DOHH2 (cell line): ENCODE data around the gene CFAP46.

ENCODE experiments used
- H3F3A ChIP-seq: fragments of 200-600 bp; sonication (generic), shearing (Covaris generic); 2 replicates; pipeline ENCODE4 v1.6.0; 2016; ENCODE audit warnings: antibody characterized with exemption, mild to moderate bottlenecking; ENCODE audit not compliant: control insufficient read depth, insufficient read depth
- H3K27ac ChIP-seq: fragments of 200-600 bp; sonication (generic); 2 replicates; pipeline ENCODE4 v1.5.1; 2014; ENCODE audit warnings: low read depth, mild to moderate bottlenecking, low read length, moderate library complexity
- H3K27me3 ChIP-seq: fragments of 200-600 bp; sonication (generic); 2 replicates; pipeline ENCODE4 v1.6.1; 2014; ENCODE audit warnings: mild to moderate bottlenecking, low read length, mixed read lengths; ENCODE audit not compliant: control insufficient read depth
- H3K36me3 ChIP-seq: fragments of 200-600 bp; sonication (generic); 2 replicates; pipeline ENCODE4 v1.6.1; 2014; ENCODE audit warnings: mild to moderate bottlenecking, low read length, moderate library complexity, mixed read lengths; ENCODE audit not compliant: control insufficient read depth
- H3K4me1 ChIP-seq: fragments of 200-600 bp; sonication (generic); 2 replicates; pipeline ENCODE4 v1.6.1; 2014; ENCODE audit warnings: mild to moderate bottlenecking, low read length, mixed read lengths; ENCODE audit not compliant: control insufficient read depth
- H3K4me2 ChIP-seq: fragments of 200-600 bp; sonication (generic); 2 replicates; pipeline ENCODE4 v1.6.0; 2014; ENCODE audit warnings: mild to moderate bottlenecking, low read length, moderate library complexity
- H3K4me3 ChIP-seq: fragments of 200-600 bp; sonication (generic); 2 replicates; pipeline ENCODE4 v1.5.1; 2014; ENCODE audit warnings: mild to moderate bottlenecking, low read length, mixed read lengths
- H3K79me2 ChIP-seq: fragments of 200-600 bp; sonication (generic); 2 replicates; pipeline ENCODE4 v1.6.1; 2014; ENCODE audit warnings: mild to moderate bottlenecking, low read length, mixed read lengths; ENCODE audit not compliant: control insufficient read depth
- H3K9me2 ChIP-seq: fragments of 200-600 bp; sonication (generic); replicated peaks from 2 replicates; pipeline ENCODE4 v1.6.1; 2014; ENCODE audit warnings: mild to moderate bottlenecking, low read length, mixed read lengths; ENCODE audit not compliant: control insufficient read depth
- H3K9me3 ChIP-seq: fragments of 200-600 bp; sonication (generic); 2 replicates; pipeline ENCODE4 v1.6.1; 2014; ENCODE audit warnings: antibody characterized with exemption, low read length, mixed read lengths; ENCODE audit not compliant: control insufficient read depth, insufficient read depth
- H4K20me1 ChIP-seq: fragments of 200-600 bp; sonication (generic); 2 replicates; pipeline ENCODE4 v1.6.0; 2014; ENCODE audit warnings: low read depth, mild to moderate bottlenecking, antibody characterized with exemption, low read length, moderate library complexity; ENCODE audit not compliant: control insufficient read depth, insufficient read depth
- EZH2phosphoT487 ChIP-seq: fragments of 200-600 bp; sonication (generic); IDR thresholded peaks from 2 replicates; pipeline ENCODE4 v1.6.1; 2017; ENCODE audit warnings: borderline replicate concordance, mild to moderate bottlenecking, antibody characterized with exemption, low read length, moderate library complexity, mixed read lengths
- TF ChIP-seq, protein P1 (sequence below): fragments of 200-600 bp; sonication (generic); IDR thresholded peaks from one replicate; pipeline ENCODE4 v1.5.1; 2014; ENCODE audit warnings: antibody characterized with exemption, mild to moderate bottlenecking, low read depth, low read length; ENCODE audit not compliant: poor library complexity, severe bottlenecking

Gene CFAP46

DNA sequence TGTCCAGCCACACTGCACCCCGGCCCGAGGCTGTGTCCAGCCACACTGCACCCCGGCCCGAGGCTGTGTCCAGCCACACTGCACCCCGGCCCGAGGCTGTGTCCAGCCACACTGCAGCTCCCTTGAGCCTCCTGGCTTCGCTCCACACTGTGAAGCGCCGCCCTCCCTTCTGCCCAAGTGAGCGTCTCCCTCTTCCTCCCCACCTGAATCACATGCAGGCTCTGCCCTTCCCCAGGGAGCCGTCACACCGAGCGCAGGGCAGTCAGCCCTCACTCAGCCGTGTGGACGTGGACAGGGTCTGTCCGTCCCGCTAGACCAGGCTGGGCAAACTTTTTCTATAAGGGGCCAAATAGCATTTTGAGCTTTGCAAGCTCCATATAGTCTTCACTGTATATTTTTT is 27.6 kb downstream of the CFAP46 start:
- H3K27ac ChIP-seq, result no peak overlapping the region
- H3K79me2 ChIP-seq, result no peaks in the 10 kb centered on the region
- peaks cover 6% of the 10 kb centered on the region for H3K4me1 ChIP-seq
- H3K9me2 ChIP-seq, result no peaks in the 10 kb centered on the region
- H3K4me2 ChIP-seq, result no peak overlapping the region
- H3K9me3 ChIP-seq, result no peaks in the 10 kb centered on the region; the same call in 1 of the 2 replicates
- H3F3A ChIP-seq, result no peaks in the 10 kb centered on the region
- H3K36me3 ChIP-seq, result no peaks in the 10 kb centered on the region
- H3K27me3 ChIP-seq, result no peaks in the 10 kb centered on the region
- no peak overlapping the region for H3K4me3 ChIP-seq
- TF ChIP-seq, protein P1, sequence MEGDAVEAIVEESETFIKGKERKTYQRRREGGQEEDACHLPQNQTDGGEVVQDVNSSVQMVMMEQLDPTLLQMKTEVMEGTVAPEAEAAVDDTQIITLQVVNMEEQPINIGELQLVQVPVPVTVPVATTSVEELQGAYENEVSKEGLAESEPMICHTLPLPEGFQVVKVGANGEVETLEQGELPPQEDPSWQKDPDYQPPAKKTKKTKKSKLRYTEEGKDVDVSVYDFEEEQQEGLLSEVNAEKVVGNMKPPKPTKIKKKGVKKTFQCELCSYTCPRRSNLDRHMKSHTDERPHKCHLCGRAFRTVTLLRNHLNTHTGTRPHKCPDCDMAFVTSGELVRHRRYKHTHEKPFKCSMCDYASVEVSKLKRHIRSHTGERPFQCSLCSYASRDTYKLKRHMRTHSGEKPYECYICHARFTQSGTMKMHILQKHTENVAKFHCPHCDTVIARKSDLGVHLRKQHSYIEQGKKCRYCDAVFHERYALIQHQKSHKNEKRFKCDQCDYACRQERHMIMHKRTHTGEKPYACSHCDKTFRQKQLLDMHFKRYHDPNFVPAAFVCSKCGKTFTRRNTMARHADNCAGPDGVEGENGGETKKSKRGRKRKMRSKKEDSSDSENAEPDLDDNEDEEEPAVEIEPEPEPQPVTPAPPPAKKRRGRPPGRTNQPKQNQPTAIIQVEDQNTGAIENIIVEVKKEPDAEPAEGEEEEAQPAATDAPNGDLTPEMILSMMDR, result no peak
- no peak for TF ChIP-seq EZH2phosphoT487
- H4K20me1 ChIP-seq, result no peaks in the 10 kb centered on the region

DNA sequence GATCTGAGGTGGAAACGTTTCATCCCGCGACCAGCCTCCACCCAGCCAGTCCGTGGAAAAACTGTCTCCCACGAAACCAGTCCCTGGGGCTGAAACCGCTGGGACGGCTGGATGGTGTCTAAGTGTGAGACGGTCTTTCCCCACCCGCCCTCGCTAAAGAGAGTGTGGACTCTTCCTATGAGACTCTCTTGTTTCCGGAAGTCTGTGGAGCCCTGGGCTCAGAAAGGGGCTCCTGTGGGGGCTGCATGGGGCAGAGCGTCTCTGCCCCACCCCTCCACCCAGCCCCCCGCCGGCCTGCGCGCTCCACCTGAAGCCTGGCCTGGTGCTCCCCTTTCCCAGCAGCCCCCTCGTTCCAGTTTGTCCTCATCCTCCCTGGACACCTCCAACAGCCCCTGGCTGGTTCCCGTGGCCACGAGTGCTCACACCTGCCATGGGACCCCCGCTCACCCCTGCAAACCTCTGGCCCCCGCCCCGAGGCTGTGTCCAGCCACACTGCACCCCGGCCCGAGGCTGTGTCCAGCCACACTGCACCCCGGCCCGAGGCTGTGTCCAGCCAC is 28.7 kb downstream of the CFAP46 start:
- TF ChIP-seq EZH2phosphoT487, result no peak
- TF ChIP-seq, protein P1, result no peak
- H3K27me3 ChIP-seq, result no peaks in the 10 kb centered on the region
- no peaks in the 10 kb centered on the region for H3K9me2 ChIP-seq
- H3K4me3 ChIP-seq, result no peak overlapping the region
- peaks cover 6% of the 10 kb centered on the region for H3K4me1 ChIP-seq
- no peaks in the 10 kb centered on the region for H4K20me1 ChIP-seq
- H3K27ac ChIP-seq, result no peak overlapping the region
- H3F3A ChIP-seq, result no peaks in the 10 kb centered on the region
- no peaks in the 10 kb centered on the region for H3K79me2 ChIP-seq
- H3K4me2 ChIP-seq, result no peak overlapping the region
- H3K9me3 ChIP-seq, result no peaks in the 10 kb centered on the region; the same call in 1 of the 2 replicates
- no peaks in the 10 kb centered on the region for H3K36me3 ChIP-seq

DNA sequence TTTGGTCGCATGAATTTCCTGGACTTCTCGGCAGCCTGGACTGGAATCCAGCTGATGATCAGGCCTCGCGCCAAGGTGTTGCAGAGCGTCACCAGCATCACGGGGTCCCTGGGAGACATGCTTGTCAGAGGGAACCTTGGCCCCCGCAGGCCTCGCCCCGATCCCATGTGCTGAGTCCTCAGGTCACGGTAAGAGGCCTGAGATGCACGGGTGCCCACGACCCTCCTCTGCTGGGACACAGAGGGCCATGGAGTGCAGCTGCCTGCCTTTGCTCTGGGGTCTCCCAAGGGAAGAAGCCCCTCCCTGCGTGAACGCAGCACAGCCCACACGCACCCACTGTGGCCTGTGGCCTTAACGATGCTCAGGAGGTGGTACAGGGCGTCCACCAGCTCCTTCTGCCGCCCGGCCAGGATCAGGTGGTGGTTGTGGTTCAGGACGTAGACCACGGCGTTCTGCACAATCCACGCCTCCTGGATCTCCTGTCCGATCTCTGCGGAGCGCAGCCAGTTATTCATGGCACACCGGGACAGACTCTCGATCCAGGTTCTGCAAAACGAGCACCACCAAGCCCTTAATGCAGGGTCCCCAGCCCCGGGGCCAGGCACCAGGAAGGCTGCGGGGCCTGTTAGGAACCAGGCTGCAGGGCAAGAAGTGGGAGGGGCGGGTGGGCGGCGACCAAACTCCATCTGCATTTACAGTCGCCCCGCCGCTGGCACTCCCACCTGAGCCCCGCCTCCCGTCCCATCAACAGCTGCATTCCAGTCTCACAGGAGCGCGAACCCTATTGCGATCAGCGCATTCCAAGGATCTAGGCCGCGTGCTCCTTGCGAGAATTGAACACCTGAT is 29.4 kb downstream of the CFAP46 start:
- Histone ChIP-seq H3K79me2 (no peaks in the 10 kb centered on the region), H3F3A (no peaks in the 10 kb centered on the region), H3K4me3 (no peak overlapping the region), H3K4me1 (peaks cover 6% of the 10 kb centered on the region), H3K9me3 (no peaks in the 10 kb centered on the region; the same call in 1 of the 2 replicates), H4K20me1 (no peaks in the 10 kb centered on the region), H3K27me3 (no peaks in the 10 kb centered on the region), H3K9me2 (no peaks in the 10 kb centered on the region), H3K27ac (no peak overlapping the region), H3K36me3 (no peaks in the 10 kb centered on the region), H3K4me2 (no peak overlapping the region)
- TF ChIP-seq, protein P1, result no peak
- TF ChIP-seq EZH2phosphoT487, result no peak
